GM12892 (cell line): Measurements from ENCODE around the gene TTF2.

Source experiments
- POLR2A ChIP-seq: IDR thresholded peaks from 2 replicates; pipeline ENCODE4 v1.6.1; 2011; ENCODE audit warnings: low read depth, low read length, control low read depth
- POLR2AphosphoS5 ChIP-seq: IDR thresholded peaks from 2 replicates; pipeline ENCODE4 v1.6.1; 2011; ENCODE audit warnings: low read depth, low read length, control low read depth

GRCh38 chr1:117138106-117138505 lies 78.0 kb downstream of the TTF2 start:
- no peak for TF ChIP-seq POLR2A
- TF ChIP-seq POLR2AphosphoS5, result no peak
